ENCODE results near the gene TMC7. TPM values are rescaled to one million over a fixed set of nuclear protein-coding genes. Genes with fewer than 3 reads are reported as not detected.

Gene TMC7
- total RNA-seq, 1 donor from 2014 or later, result 2.5 TPM

GRCh38 chr16:19001788-19002187 lies 18.1 kb downstream of the TMC7 start:
- Mint-ChIP-seq H3K36me3 (ENCODE audit: unreplicated experiment) (no peaks in the 10 kb centered on the region), H3K27me3 (ENCODE audit: unreplicated experiment) (peaks cover 2% of the 10 kb centered on the region), H3K9me3 (ENCODE audit: unreplicated experiment) (peaks cover 2% of the 10 kb centered on the region), H3K4me3 (ENCODE audit: unreplicated experiment) (no peak overlapping the region), H3K27ac (ENCODE audit: unreplicated experiment) (no peak overlapping the region), H3K4me1 (ENCODE audit: low read depth, unreplicated experiment) (peaks cover 2% of the 10 kb centered on the region)
- TF ChIP-seq, protein P1, sequence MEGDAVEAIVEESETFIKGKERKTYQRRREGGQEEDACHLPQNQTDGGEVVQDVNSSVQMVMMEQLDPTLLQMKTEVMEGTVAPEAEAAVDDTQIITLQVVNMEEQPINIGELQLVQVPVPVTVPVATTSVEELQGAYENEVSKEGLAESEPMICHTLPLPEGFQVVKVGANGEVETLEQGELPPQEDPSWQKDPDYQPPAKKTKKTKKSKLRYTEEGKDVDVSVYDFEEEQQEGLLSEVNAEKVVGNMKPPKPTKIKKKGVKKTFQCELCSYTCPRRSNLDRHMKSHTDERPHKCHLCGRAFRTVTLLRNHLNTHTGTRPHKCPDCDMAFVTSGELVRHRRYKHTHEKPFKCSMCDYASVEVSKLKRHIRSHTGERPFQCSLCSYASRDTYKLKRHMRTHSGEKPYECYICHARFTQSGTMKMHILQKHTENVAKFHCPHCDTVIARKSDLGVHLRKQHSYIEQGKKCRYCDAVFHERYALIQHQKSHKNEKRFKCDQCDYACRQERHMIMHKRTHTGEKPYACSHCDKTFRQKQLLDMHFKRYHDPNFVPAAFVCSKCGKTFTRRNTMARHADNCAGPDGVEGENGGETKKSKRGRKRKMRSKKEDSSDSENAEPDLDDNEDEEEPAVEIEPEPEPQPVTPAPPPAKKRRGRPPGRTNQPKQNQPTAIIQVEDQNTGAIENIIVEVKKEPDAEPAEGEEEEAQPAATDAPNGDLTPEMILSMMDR (IDR thresholded peaks at IDR 0.05; ENCODE audit: partially characterized antibody, unreplicated experiment), result no peak
- DNase-seq, result no peak

- TF ChIP-seq, protein P1 (IDR thresholded peaks at IDR 0.05; ENCODE audit: partially characterized antibody, unreplicated experiment), result no peak
- H3K27me3 Mint-ChIP-seq (ENCODE audit: unreplicated experiment), result peaks cover 2% of the 10 kb centered on the region
- peaks cover 4% of the 10 kb centered on the region for H3K4me1 Mint-ChIP-seq (ENCODE audit: low read depth, unreplicated experiment)
- no peak for DNase-seq
- peak overlapping the region; percentile 50 for H3K27ac Mint-ChIP-seq (ENCODE audit: unreplicated experiment)
- no peaks in the 10 kb centered on the region for H3K36me3 Mint-ChIP-seq (ENCODE audit: unreplicated experiment)
- H3K9me3 Mint-ChIP-seq (ENCODE audit: unreplicated experiment), result peaks cover 2% of the 10 kb centered on the region
- H3K4me3 Mint-ChIP-seq (ENCODE audit: unreplicated experiment), result no peak overlapping the region
These were observed 20.2 kb downstream of the TMC7 start for GRCh38 chr16:19003935-19004334.

DNA sequence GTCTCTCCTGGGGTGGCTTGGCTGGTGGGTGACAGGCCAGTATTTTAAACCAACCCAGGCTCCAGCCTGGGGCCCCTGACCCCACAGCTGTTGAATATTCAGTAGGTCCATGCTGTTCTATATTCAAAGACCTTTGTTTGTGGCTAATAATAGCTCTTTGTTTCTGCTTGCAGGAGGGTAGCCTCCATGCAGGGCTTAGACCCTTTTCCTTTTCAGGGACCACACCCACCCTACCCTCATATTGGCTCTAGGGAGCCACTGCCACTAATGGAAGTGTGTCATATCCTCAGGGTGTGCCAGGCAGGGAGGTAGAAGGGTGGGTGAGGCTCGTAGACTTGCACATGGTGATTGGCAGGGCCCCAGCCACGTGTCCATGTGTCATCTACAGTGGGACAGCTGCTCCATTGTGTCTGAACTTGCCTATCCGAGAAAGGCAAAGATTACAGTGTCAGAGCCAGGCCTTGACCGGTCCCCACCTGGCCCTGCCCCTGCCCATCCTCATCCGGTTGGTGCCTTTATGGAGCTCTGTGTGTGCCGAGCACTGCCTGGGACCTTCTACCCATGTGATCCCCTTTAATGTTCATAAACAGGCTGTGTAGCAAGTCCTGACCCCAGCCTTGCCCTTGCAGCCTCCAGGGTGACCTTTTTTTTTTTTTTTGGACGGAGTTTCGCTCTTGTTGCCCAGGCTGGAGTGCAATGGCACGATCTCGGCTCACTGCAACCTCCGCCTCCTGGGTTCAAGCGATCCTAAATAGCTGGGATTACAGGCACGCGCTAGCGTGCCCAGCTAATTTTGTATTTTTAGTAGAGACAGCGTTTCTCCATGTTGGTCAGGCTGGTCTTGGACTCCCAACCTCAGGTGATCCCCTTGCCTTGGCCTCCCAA lies 22.1 kb downstream of the TMC7 start:
- TF ChIP-seq, protein P1 (IDR thresholded peaks at IDR 0.05; ENCODE audit: partially characterized antibody, unreplicated experiment), result no peak
- peaks cover 5% of the 10 kb centered on the region for H3K4me1 Mint-ChIP-seq (ENCODE audit: low read depth, unreplicated experiment)
- peaks cover 6% of the 10 kb centered on the region for H3K9me3 Mint-ChIP-seq (ENCODE audit: unreplicated experiment)
- H3K27ac Mint-ChIP-seq (ENCODE audit: unreplicated experiment), result peak overlapping the region; percentile 68
- no peak for DNase-seq
- no peaks in the 10 kb centered on the region for H3K36me3 Mint-ChIP-seq (ENCODE audit: unreplicated experiment)
- H3K4me3 Mint-ChIP-seq (ENCODE audit: unreplicated experiment), result no peak overlapping the region
- H3K27me3 Mint-ChIP-seq (ENCODE audit: unreplicated experiment), result peaks cover 2% of the 10 kb centered on the region

DNA sequence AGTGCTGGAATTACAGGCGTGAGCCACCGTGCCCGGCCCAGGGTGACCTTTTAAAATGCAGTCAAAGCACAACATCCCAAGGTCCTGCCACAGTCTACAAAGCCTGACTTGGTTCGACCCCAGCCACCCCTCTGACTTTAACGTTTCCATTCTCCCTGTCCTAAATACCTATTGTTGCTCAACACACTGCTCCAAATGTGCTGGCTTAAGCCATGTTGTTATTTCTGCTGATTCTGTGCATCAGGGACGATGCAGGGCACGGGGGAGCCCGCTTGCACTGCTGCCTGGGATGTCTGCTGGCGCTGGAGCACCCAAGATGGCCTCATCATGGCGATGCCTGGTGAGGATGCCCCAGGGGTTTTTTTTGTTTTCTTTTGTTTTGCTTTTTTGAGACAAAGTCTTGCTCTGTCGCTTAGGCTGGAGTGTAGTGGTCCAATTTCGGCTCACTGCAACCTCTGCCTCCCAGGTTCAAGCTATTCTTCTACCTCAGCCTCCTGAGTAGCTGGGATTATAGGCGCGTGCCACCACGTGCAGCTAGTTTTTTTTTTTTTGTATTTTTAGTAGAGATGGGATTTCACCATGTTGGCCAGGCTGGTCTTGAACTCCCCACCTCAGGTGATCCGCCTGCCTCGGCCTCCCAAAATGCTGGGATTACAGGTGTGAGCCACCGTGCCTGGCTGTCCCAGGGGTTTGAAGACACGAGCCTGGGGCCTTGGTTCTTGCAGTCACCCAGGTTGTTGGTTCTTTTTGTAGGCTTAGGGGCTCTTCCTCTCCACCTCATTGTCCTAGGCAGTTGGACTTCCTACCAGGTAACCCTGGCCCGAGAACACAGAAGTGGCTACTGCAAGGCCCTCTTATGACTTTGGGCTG lies 22.9 kb downstream of the TMC7 start:
- Mint-ChIP-seq H3K27ac (ENCODE audit: unreplicated experiment) (no peak overlapping the region), H3K9me3 (ENCODE audit: unreplicated experiment) (peaks cover 6% of the 10 kb centered on the region), H3K4me3 (ENCODE audit: unreplicated experiment) (no peak overlapping the region), H3K4me1 (ENCODE audit: low read depth, unreplicated experiment) (peaks cover 6% of the 10 kb centered on the region), H3K27me3 (ENCODE audit: unreplicated experiment) (peaks cover 2% of the 10 kb centered on the region), H3K36me3 (ENCODE audit: unreplicated experiment) (no peaks in the 10 kb centered on the region)
- no peak for DNase-seq
- TF ChIP-seq, protein P1 (IDR thresholded peaks at IDR 0.05; ENCODE audit: partially characterized antibody, unreplicated experiment), result no peak

All from glutamatergic neuron (in vitro differentiated cells).